Mesendoderm (in vitro differentiated cells): ENCODE results near the gene HS6ST3.

ENCODE experiments used
- DNase-seq: peaks from one replicate; pipeline ENCODE4 v3.0.0; 2013
- H2AK5ac ChIP-seq: 2 replicates; pipeline ENCODE4 v1.6.1; 2013; ENCODE audit warnings: low read length, inconsistent platforms
- H2BK120ac ChIP-seq: 2 replicates; pipeline ENCODE4 v1.6.1; 2013; ENCODE audit warnings: low read depth, mild to moderate bottlenecking, low read length, moderate library complexity, mixed read lengths
- H2BK15ac ChIP-seq: replicated peaks from 2 replicates; pipeline ENCODE4 v1.6.1; 2013; ENCODE audit warnings: low read depth, mild to moderate bottlenecking, moderate library complexity
- H2BK5ac ChIP-seq: 2 replicates; pipeline ENCODE4 v1.6.1; 2013; ENCODE audit warnings: low read length, inconsistent platforms
- H3K18ac ChIP-seq: 2 replicates; pipeline ENCODE4 v1.6.1; 2013; ENCODE audit warnings: mild to moderate bottlenecking, low read length, mixed read lengths
- H3K23ac ChIP-seq: one replicate; pipeline ENCODE4 v1.6.1; 2013; ENCODE audit warnings: low read length
- H3K27ac ChIP-seq: 2 replicates; pipeline ENCODE4 v1.5.1; 2013; ENCODE audit warnings: low read depth, mild to moderate bottlenecking, inconsistent platforms, low read length, moderate library complexity
- H3K27me3 ChIP-seq: 2 replicates; pipeline ENCODE4 v1.6.1; 2013; ENCODE audit warnings: low read length, control low read depth, mild to moderate bottlenecking, inconsistent platforms; ENCODE audit not compliant: insufficient read depth, poor library complexity
- H3K36me3 ChIP-seq: 2 replicates; pipeline ENCODE4 v1.6.1; 2013; ENCODE audit warnings: low read length, inconsistent platforms; ENCODE audit not compliant: control insufficient read depth, insufficient read depth
- H3K4ac ChIP-seq: one replicate; pipeline ENCODE4 v1.6.1; 2013; ENCODE audit warnings: low read depth, mild to moderate bottlenecking, low read length, moderate library complexity
- H3K4me1 ChIP-seq: 2 replicates; pipeline ENCODE4 v1.6.1; 2013; ENCODE audit warnings: low read depth, low read length, inconsistent platforms; ENCODE audit not compliant: control insufficient read depth
- H3K4me2 ChIP-seq: 2 replicates; pipeline ENCODE4 v1.6.1; 2013; ENCODE audit warnings: low read length
- H3K4me3 ChIP-seq: 2 replicates; pipeline ENCODE4 v1.5.1; 2013; ENCODE audit warnings: mild to moderate bottlenecking, low read length
- H3K56ac ChIP-seq: one replicate; pipeline ENCODE4 v1.6.1; 2013; ENCODE audit warnings: low read length
- H3K79me1 ChIP-seq: 2 replicates; pipeline ENCODE4 v1.6.1; 2013; ENCODE audit warnings: low read length, inconsistent platforms
- H3K79me2 ChIP-seq: 2 replicates; pipeline ENCODE4 v1.6.1; 2013; ENCODE audit warnings: mild to moderate bottlenecking, low read length; ENCODE audit not compliant: control insufficient read depth, insufficient read depth
- H3K9ac ChIP-seq: 2 replicates; pipeline ENCODE4 v1.6.1; 2013; ENCODE audit warnings: low read length, inconsistent platforms
- H4K5ac ChIP-seq: one replicate; pipeline ENCODE4 v1.6.1; 2013; ENCODE audit warnings: low read length
- H4K8ac ChIP-seq: one replicate; pipeline ENCODE4 v1.6.1; 2013; ENCODE audit warnings: low read depth, mild to moderate bottlenecking, control low read depth, low read length, moderate library complexity
- WGBS: extraction: QIAGEN DNeasy Blood & Tissue Kit; methylation state at CpG from one replicate; pipeline ENCODE4 v1.1.7; 2013; ENCODE audit warnings: low lambda C conversion rate, missing lambda C conversion rate; ENCODE audit not compliant: insufficient coverage; ENCODE audit errors: extremely low coverage; 5-methylcytosine and 5-hydroxymethylcytosine counted together

HS6ST3 gene

GRCh38 chr13:96730676-96731075 lies 640.8 kb downstream of the HS6ST3 start:
- Histone ChIP-seq H3K4me3 (no peak overlapping the region), H3K9ac (no peak overlapping the region), H4K8ac (no peak overlapping the region), H3K36me3 (no peaks in the 10 kb centered on the region), H3K79me2 (no peaks in the 10 kb centered on the region), H3K4me1 (no peaks in the 10 kb centered on the region), H3K18ac (no peak overlapping the region), H3K4me2 (no peak overlapping the region), H4K5ac (no peak overlapping the region), H2BK120ac (no peak overlapping the region), H3K27me3 (no peaks in the 10 kb centered on the region), H3K27ac (no peak overlapping the region), H3K23ac (no peak overlapping the region), H3K56ac (no peak overlapping the region), H3K79me1 (no peaks in the 10 kb centered on the region), H2BK15ac (no peak overlapping the region), H2BK5ac (no peak overlapping the region), H3K4ac (no peak overlapping the region), H2AK5ac (no peak overlapping the region)
- no CpG with 5 or more reads among the region's 5 CpGs for WGBS
- DNase-seq: peak; percentile 20

GRCh38 chr13:96734499-96734898 lies 644.6 kb downstream of the HS6ST3 start:
- H3K4ac ChIP-seq: no peak overlapping the region
- no peak for DNase-seq

GRCh38 chr13:96741779-96742178 lies 651.9 kb downstream of the HS6ST3 start:
- no peak overlapping the region for H2BK120ac ChIP-seq
- no peak overlapping the region for H3K23ac ChIP-seq
- no peak for DNase-seq
- no peak overlapping the region for H2BK15ac ChIP-seq
- H4K8ac ChIP-seq: no peak overlapping the region
- WGBS: no CpG with 5 or more reads among the region's 3 CpGs
- no peak overlapping the region for H3K4ac ChIP-seq
- no peak overlapping the region for H3K4me2 ChIP-seq
- no peak overlapping the region for H3K56ac ChIP-seq
- H2AK5ac ChIP-seq: no peak overlapping the region
- H3K9ac ChIP-seq: no peak overlapping the region
- no peaks in the 10 kb centered on the region for H3K27me3 ChIP-seq
- no peaks in the 10 kb centered on the region for H3K79me2 ChIP-seq
- H3K36me3 ChIP-seq: no peaks in the 10 kb centered on the region
- no peak overlapping the region for H3K4me3 ChIP-seq
- no peaks in the 10 kb centered on the region for H3K4me1 ChIP-seq
- no peak overlapping the region for H3K27ac ChIP-seq
- no peak overlapping the region for H2BK5ac ChIP-seq
- H3K18ac ChIP-seq: no peak overlapping the region
- H4K5ac ChIP-seq: no peak overlapping the region
- no peaks in the 10 kb centered on the region for H3K79me1 ChIP-seq

More at GRCh38 chr13:96734499-96734898, 644.6 kb downstream of the HS6ST3 start:
- H2BK120ac ChIP-seq: no peak overlapping the region
- H2BK5ac ChIP-seq: no peak overlapping the region
- no peaks in the 10 kb centered on the region for H3K4me1 ChIP-seq
- H2BK15ac ChIP-seq: no peak overlapping the region
- H3K23ac ChIP-seq: no peak overlapping the region
- H3K27ac ChIP-seq: no peak overlapping the region
- no CpG with 5 or more reads among the region's 4 CpGs for WGBS
- H3K79me1 ChIP-seq: no peaks in the 10 kb centered on the region
- no peak overlapping the region for H2AK5ac ChIP-seq
- no peaks in the 10 kb centered on the region for H3K36me3 ChIP-seq
- H3K27me3 ChIP-seq: no peaks in the 10 kb centered on the region
- no peak overlapping the region for H3K4me2 ChIP-seq
- no peak overlapping the region for H3K9ac ChIP-seq
- H3K18ac ChIP-seq: no peak overlapping the region
- no peak overlapping the region for H4K8ac ChIP-seq
- no peaks in the 10 kb centered on the region for H3K79me2 ChIP-seq
- H3K4me3 ChIP-seq: no peak overlapping the region
- H3K56ac ChIP-seq: no peak overlapping the region
- H4K5ac ChIP-seq: no peak overlapping the region

- Histone ChIP-seq H2BK15ac (no peak overlapping the region), H4K5ac (no peak overlapping the region), H3K23ac (no peak overlapping the region), H3K36me3 (no peaks in the 10 kb centered on the region), H3K79me2 (no peaks in the 10 kb centered on the region), H3K27ac (no peak overlapping the region), H4K8ac (no peak overlapping the region), H3K27me3 (no peaks in the 10 kb centered on the region), H3K18ac (no peak overlapping the region), H3K9ac (no peak overlapping the region), H3K56ac (no peak overlapping the region), H3K4ac (no peak overlapping the region), H3K4me1 (no peaks in the 10 kb centered on the region), H2BK120ac (no peak overlapping the region), H2BK5ac (no peak overlapping the region), H3K4me2 (no peak overlapping the region), H2AK5ac (no peak overlapping the region), H3K79me1 (no peaks in the 10 kb centered on the region), H3K4me3 (no peak overlapping the region)
- no CpG with 5 or more reads among the region's 3 CpGs for WGBS
- no peak for DNase-seq
Observed at GRCh38 chr13:96743296-96744089, 653.6 kb downstream of the HS6ST3 start.

GRCh38 chr13:96744367-96745331 lies 654.7 kb downstream of the HS6ST3 start:
- DNase-seq: no peak
- no peaks in the 10 kb centered on the region for H3K79me1 ChIP-seq

More at GRCh38 chr13:96744367-96745331, 654.7 kb downstream of the HS6ST3 start:
- H3K4me3 ChIP-seq: no peak overlapping the region
- H3K4me1 ChIP-seq: no peaks in the 10 kb centered on the region
- H3K9ac ChIP-seq: no peak overlapping the region
- H3K4me2 ChIP-seq: no peak overlapping the region
- no CpG with 5 or more reads among the region's 5 CpGs for WGBS
- H3K27me3 ChIP-seq: no peaks in the 10 kb centered on the region
- H4K5ac ChIP-seq: no peak overlapping the region
- H3K36me3 ChIP-seq: no peaks in the 10 kb centered on the region
- H2BK15ac ChIP-seq: no peak overlapping the region
- no peak overlapping the region for H3K56ac ChIP-seq
- no peak overlapping the region for H3K23ac ChIP-seq
- H3K4ac ChIP-seq: no peak overlapping the region
- H3K18ac ChIP-seq: no peak overlapping the region
- H2BK5ac ChIP-seq: no peak overlapping the region
- no peak overlapping the region for H3K27ac ChIP-seq
- no peak overlapping the region for H2BK120ac ChIP-seq
- H2AK5ac ChIP-seq: no peak overlapping the region
- H3K79me2 ChIP-seq: no peaks in the 10 kb centered on the region
- no peak overlapping the region for H4K8ac ChIP-seq
